ENCODE data around the gene GUCY1A2. TPM values are rescaled to one million over a fixed set of nuclear protein-coding genes. Genes with fewer than 3 reads are reported as not detected.

Gene GUCY1A2
- total RNA-seq, 5 donors from 2014 or later (not counting 1 experiment from before 2014, with no cell fraction given), result 0.03 to 0.18 (median 0.09) TPM

GRCh38 chr11:107018902-107019493 is 722 bp upstream of the GUCY1A2 start:
- CTCF ChIA-PET, result no interaction called here
- no peaks in the 10 kb centered on the region for H3K4me1 ChIP-seq (ENCODE audit: control insufficient read depth in 1 of 2, extremely low read depth in 1 of 2, insufficient read depth in 2 of 2, low read length in 2 of 2)
- no peak for DNase-seq
- Mint-ChIP-seq H3K4me3 (peak overlapping the region in 2 of 3 donors; percentile 9 to 35), H3K27ac (no peak overlapping the region), H3K4me1 (peaks cover 3 to 7% (median 6%) of the 10 kb centered on the region in 3 donors), H3K36me3 (no peaks in the 10 kb centered on the region), H3K27me3 (peaks cover 30 to 46% of the 10 kb centered on the region in 2 donors), H3K9me3 (peaks cover 0 to 2% (median 0%) of the 10 kb centered on the region in 3 donors)
- H3K4me3 ChIP-seq (ENCODE audit: control insufficient read depth in 1 of 2, extremely low read depth in 1 of 2, low read length in 1 of 2), result no peak overlapping the region
- ATAC-seq (replicated peaks in 1 of 4), result no peak
- 4% methylated on average over 26 of the region's 36 CpGs for WGBS (ENCODE audit: insufficient coverage)
- POLR2A ChIA-PET, result no interaction called here
- no peak overlapping the region for H3K27ac ChIP-seq (ENCODE audit: low read length)
- H3K9me3 ChIP-seq, result no peaks in the 10 kb centered on the region
- peaks cover 11 to 18% of the 10 kb centered on the region in 2 experiments for H3K27me3 ChIP-seq (replicated peaks in 1 of 2; ENCODE audit: control insufficient read depth in 2 of 2, extremely low read depth in 1 of 2, insufficient read depth in 2 of 2, low read length in 1 of 2)
- H3K36me3 ChIP-seq (ENCODE audit: control insufficient read depth in 2 of 2, extremely low read depth in 1 of 2, insufficient read depth in 1 of 2, low read length in 1 of 2), result no peaks in the 10 kb centered on the region

- H3K4me3 Mint-ChIP-seq, result peak overlapping the region in 2 of 3 donors; percentile 25 to 49
- H3K9me3 ChIP-seq, result no peaks in the 10 kb centered on the region
- 2% methylated on average over 82 of the region's 85 CpGs for WGBS (ENCODE audit: insufficient coverage)
- POLR2A ChIA-PET, result no interaction called here
- DNase-seq (no peak), ATAC-seq (replicated peaks in 1 of 4) (peak in 1 of 4 experiments; percentile 20)
- peaks cover 0 to 2% (median 0%) of the 10 kb centered on the region in 3 donors for H3K9me3 Mint-ChIP-seq
- H3K27ac ChIP-seq (ENCODE audit: low read length), result no peak overlapping the region
- H3K36me3 Mint-ChIP-seq, result no peaks in the 10 kb centered on the region
- CTCF ChIA-PET, result no interaction called here
- no peak overlapping the region for H3K4me3 ChIP-seq (ENCODE audit: control insufficient read depth in 1 of 2, extremely low read depth in 1 of 2, low read length in 1 of 2)
- H3K27ac Mint-ChIP-seq, result no peak overlapping the region
- H3K27me3 Mint-ChIP-seq, result peaks cover 30 to 46% of the 10 kb centered on the region in 2 donors
- H3K4me1 Mint-ChIP-seq, result peaks cover 3 to 7% (median 6%) of the 10 kb centered on the region in 3 donors
- H3K27me3 ChIP-seq (replicated peaks in 1 of 2; ENCODE audit: control insufficient read depth in 2 of 2, extremely low read depth in 1 of 2, insufficient read depth in 2 of 2, low read length in 1 of 2), result peaks cover 11 to 18% of the 10 kb centered on the region in 2 experiments
- H3K4me1 ChIP-seq (ENCODE audit: control insufficient read depth in 1 of 2, extremely low read depth in 1 of 2, insufficient read depth in 2 of 2, low read length in 2 of 2), result no peaks in the 10 kb centered on the region
- no peaks in the 10 kb centered on the region for H3K36me3 ChIP-seq (ENCODE audit: control insufficient read depth in 2 of 2, extremely low read depth in 1 of 2, insufficient read depth in 1 of 2, low read length in 1 of 2)
Measured at GRCh38 chr11:107017433-107018218, 650 bp downstream of the GUCY1A2 start.

- ChIA-PET CTCF (no interaction called here), POLR2A (no interaction called here)
- peak overlapping the region in 1 of 2 donors; percentile 38 for H3K27ac Mint-ChIP-seq
- peaks cover 0 to under 1% (median 0%) of the 10 kb centered on the region in 3 donors for H3K9me3 Mint-ChIP-seq
- 57% methylated on average over 3 of the region's 3 CpGs for WGBS (ENCODE audit: insufficient coverage)
- H3K27me3 ChIP-seq (replicated peaks in 1 of 2; ENCODE audit: control insufficient read depth in 2 of 2, extremely low read depth in 1 of 2, insufficient read depth in 2 of 2, low read length in 1 of 2), result peaks cover 8 to 18% of the 10 kb centered on the region in 2 experiments
- H3K27me3 Mint-ChIP-seq, result peaks cover 30 to 45% of the 10 kb centered on the region in 2 donors
- H3K4me1 Mint-ChIP-seq, result peaks cover 3 to 7% (median 6%) of the 10 kb centered on the region in 3 donors
- H3K27ac ChIP-seq (ENCODE audit: low read length), result no peak overlapping the region
- H3K36me3 ChIP-seq (ENCODE audit: control insufficient read depth in 2 of 2, extremely low read depth in 1 of 2, insufficient read depth in 1 of 2, low read length in 1 of 2), result no peaks in the 10 kb centered on the region
- H3K4me1 ChIP-seq (ENCODE audit: control insufficient read depth in 1 of 2, extremely low read depth in 1 of 2, insufficient read depth in 2 of 2, low read length in 2 of 2), result no peaks in the 10 kb centered on the region
- H3K36me3 Mint-ChIP-seq, result no peaks in the 10 kb centered on the region
- ATAC-seq (replicated peaks in 1 of 4) (no peak), DNase-seq (no peak)
- peak overlapping the region in 2 of 3 donors; percentile 25 to 49 for H3K4me3 Mint-ChIP-seq
- no peak overlapping the region for H3K4me3 ChIP-seq (ENCODE audit: control insufficient read depth in 1 of 2, extremely low read depth in 1 of 2, low read length in 1 of 2)
- no peaks in the 10 kb centered on the region for H3K9me3 ChIP-seq
Measured at GRCh38 chr11:107017104-107017432, 1.2 kb downstream of the GUCY1A2 start.

GRCh38 chr11:107014871-107015270 is 3.4 kb downstream of the GUCY1A2 start:
- Mint-ChIP-seq H3K27ac (no peak overlapping the region), H3K36me3 (no peaks in the 10 kb centered on the region), H3K4me1 (peaks cover 3 to 7% (median 6%) of the 10 kb centered on the region in 3 donors), H3K9me3 (no peaks in the 10 kb centered on the region), H3K27me3 (peaks cover 24 to 36% of the 10 kb centered on the region in 2 donors), H3K4me3 (no peak overlapping the region)
- H3K36me3 ChIP-seq (ENCODE audit: control insufficient read depth in 2 of 2, extremely low read depth in 1 of 2, insufficient read depth in 1 of 2, low read length in 1 of 2), result no peaks in the 10 kb centered on the region
- ATAC-seq (replicated peaks in 1 of 4) (no peak), DNase-seq (no peak)
- no peaks in the 10 kb centered on the region for H3K4me1 ChIP-seq (ENCODE audit: control insufficient read depth in 1 of 2, extremely low read depth in 1 of 2, insufficient read depth in 2 of 2, low read length in 2 of 2)
- POLR2A ChIA-PET, result no interaction called here
- H3K27me3 ChIP-seq (replicated peaks in 1 of 2; ENCODE audit: control insufficient read depth in 2 of 2, extremely low read depth in 1 of 2, insufficient read depth in 2 of 2, low read length in 1 of 2), result peaks cover 2 to 18% of the 10 kb centered on the region in 2 experiments
- H3K4me3 ChIP-seq (ENCODE audit: control insufficient read depth in 1 of 2, extremely low read depth in 1 of 2, low read length in 1 of 2), result no peak overlapping the region
- H3K9me3 ChIP-seq, result no peaks in the 10 kb centered on the region
- no peak overlapping the region for H3K27ac ChIP-seq (ENCODE audit: low read length)
- no CpG with 5 or more reads among the region's 1 CpG for WGBS (ENCODE audit: insufficient coverage)
- CTCF ChIA-PET, result no interaction called here

GRCh38 chr11:107011977-107012376 is 6.3 kb downstream of the GUCY1A2 start:
- no peaks in the 10 kb centered on the region for H3K4me1 ChIP-seq (ENCODE audit: control insufficient read depth in 1 of 2, extremely low read depth in 1 of 2, insufficient read depth in 2 of 2, low read length in 2 of 2)
- no peak overlapping the region for H3K4me3 ChIP-seq (ENCODE audit: control insufficient read depth in 1 of 2, extremely low read depth in 1 of 2, low read length in 1 of 2)
- DNase-seq (no peak), ATAC-seq (replicated peaks in 1 of 4) (no peak)
- Mint-ChIP-seq H3K4me3 (no peak overlapping the region), H3K27ac (no peak overlapping the region), H3K27me3 (peaks cover 10 to 19% of the 10 kb centered on the region in 2 donors), H3K9me3 (peaks cover 0 to 6% (median 0%) of the 10 kb centered on the region in 3 donors), H3K4me1 (peaks cover under 1 to 4% (median 2%) of the 10 kb centered on the region in 3 donors), H3K36me3 (no peaks in the 10 kb centered on the region)
- H3K36me3 ChIP-seq (ENCODE audit: control insufficient read depth in 2 of 2, extremely low read depth in 1 of 2, insufficient read depth in 1 of 2, low read length in 1 of 2), result no peaks in the 10 kb centered on the region
- POLR2A ChIA-PET, result no interaction called here
- CTCF ChIA-PET, result no interaction called here
- WGBS (ENCODE audit: insufficient coverage), result no CpG with 5 or more reads among the region's 2 CpGs
- no peaks in the 10 kb centered on the region for H3K27me3 ChIP-seq (replicated peaks in 1 of 2; ENCODE audit: control insufficient read depth in 2 of 2, extremely low read depth in 1 of 2, insufficient read depth in 2 of 2, low read length in 1 of 2)
- no peaks in the 10 kb centered on the region for H3K9me3 ChIP-seq
- H3K27ac ChIP-seq (ENCODE audit: low read length), result no peak overlapping the region

- Mint-ChIP-seq H3K9me3 (peaks cover 0 to 8% (median 4%) of the 10 kb centered on the region in 3 donors), H3K4me3 (no peak overlapping the region), H3K4me1 (no peaks in the 10 kb centered on the region), H3K27ac (no peak overlapping the region), H3K36me3 (no peaks in the 10 kb centered on the region), H3K27me3 (no peaks in the 10 kb centered on the region)
- no peaks in the 10 kb centered on the region for H3K27me3 ChIP-seq (replicated peaks in 1 of 2; ENCODE audit: control insufficient read depth in 2 of 2, extremely low read depth in 1 of 2, insufficient read depth in 2 of 2, low read length in 1 of 2)
- CTCF ChIA-PET, result no interaction called here
- no peaks in the 10 kb centered on the region for H3K9me3 ChIP-seq
- H3K36me3 ChIP-seq (ENCODE audit: control insufficient read depth in 2 of 2, extremely low read depth in 1 of 2, insufficient read depth in 1 of 2, low read length in 1 of 2), result no peaks in the 10 kb centered on the region
- no peak for DNase-seq
- no peaks in the 10 kb centered on the region for H3K4me1 ChIP-seq (ENCODE audit: control insufficient read depth in 1 of 2, extremely low read depth in 1 of 2, insufficient read depth in 2 of 2, low read length in 2 of 2)
- POLR2A ChIA-PET, result no interaction called here
- H3K27ac ChIP-seq (ENCODE audit: low read length), result no peak overlapping the region
- H3K4me3 ChIP-seq (ENCODE audit: control insufficient read depth in 1 of 2, extremely low read depth in 1 of 2, low read length in 1 of 2), result no peak overlapping the region
- WGBS (ENCODE audit: insufficient coverage), result no CpG with 5 or more reads among the region's 1 CpG
- no peak for ATAC-seq (replicated peaks in 1 of 4)
Measured at GRCh38 chr11:107009190-107009589, 9.1 kb downstream of the GUCY1A2 start.
